NCI-H2107 (cell line): ENCODE measurements around the gene TIMMDC1.
"Not testable (repeated sequence)": the region's sequence is repeated elsewhere in the genome, so short reads cannot be mapped to it uniquely, and the experiment has no call there.

Experiments used
- DNase-seq: peaks from one replicate; lab custom pipeline; 2025; lab: John Stamatoyannopoulos, UW

TIMMDC1 gene

DNA sequence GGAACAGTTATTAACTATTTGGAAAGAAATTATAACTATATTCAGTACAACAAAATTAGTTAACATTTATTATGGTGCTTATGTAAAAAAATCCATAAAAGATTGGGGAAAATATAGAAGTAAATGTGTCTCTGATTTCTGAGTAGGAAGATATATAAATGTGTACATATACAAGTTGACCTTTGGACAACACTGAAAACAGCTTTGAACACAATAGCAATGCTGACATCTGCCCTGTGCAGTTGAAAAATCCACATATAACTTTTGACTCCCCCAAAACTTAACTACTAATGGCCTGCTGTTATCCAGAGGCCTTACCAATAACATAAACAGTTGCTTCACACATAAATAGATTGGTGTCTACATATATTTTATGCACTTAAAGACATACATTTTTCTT is 12.3 kb downstream of the TIMMDC1 start:
- DNase-seq = no peak

DNA sequence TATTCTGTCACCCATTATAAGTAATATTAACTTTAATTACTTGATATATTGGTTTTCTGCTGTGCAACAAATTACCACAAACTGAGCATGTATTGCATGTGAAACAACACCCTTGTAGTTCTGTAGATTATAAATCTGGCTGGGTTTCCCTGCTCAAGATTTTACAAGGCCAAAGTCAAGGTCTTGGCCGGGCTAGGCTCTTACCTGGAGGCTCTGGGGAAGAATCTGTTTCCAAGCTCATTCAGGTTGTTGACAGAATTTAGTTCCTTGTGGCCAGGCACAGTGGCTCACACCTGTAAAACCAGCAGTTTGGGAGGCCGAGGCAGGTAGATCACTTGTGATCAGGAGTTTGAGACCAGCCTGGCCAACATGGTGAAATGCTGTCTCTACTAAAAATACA is 16.3 kb downstream of the TIMMDC1 start:
- DNase-seq = no peak

DNA sequence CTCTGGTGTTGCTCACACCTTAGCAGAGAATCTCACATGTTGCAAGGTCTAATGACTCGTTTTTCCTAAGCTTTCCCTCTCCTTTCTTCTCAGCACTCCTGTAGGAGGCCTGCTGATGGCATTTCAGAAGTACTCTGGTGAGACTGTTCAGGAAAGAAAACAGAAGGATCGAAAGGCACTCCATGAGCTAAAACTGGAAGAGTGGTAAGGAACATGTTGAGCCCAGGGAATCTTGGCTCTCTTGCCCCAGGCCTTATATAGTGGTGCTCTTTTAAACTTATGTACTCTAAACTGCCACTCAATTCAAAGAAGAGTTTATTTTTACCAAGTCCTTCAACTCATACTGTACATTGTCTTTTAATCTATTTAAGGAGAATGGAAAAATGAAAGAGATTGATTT is 18.8 kb downstream of the TIMMDC1 start:
- no peak for DNase-seq

DNA sequence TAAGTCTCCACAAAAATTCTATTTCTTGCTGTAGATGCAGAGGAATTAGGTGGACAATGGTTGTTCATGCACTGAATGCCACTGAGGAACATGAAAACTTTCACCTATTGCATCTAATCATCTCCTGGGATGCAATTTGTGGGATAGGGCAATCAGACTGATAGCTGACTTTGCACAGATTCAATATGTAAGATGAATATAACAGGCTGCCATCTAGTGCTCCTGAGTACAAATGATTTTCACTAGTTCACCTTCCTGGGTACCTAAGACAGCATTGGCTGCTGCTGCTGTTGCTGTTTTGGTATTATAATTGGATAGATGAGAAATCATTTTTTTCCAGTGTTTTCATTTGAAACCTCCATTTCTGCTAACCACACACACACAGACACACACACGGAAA is 19.7 kb downstream of the TIMMDC1 start:
- no peak for DNase-seq

DNA sequence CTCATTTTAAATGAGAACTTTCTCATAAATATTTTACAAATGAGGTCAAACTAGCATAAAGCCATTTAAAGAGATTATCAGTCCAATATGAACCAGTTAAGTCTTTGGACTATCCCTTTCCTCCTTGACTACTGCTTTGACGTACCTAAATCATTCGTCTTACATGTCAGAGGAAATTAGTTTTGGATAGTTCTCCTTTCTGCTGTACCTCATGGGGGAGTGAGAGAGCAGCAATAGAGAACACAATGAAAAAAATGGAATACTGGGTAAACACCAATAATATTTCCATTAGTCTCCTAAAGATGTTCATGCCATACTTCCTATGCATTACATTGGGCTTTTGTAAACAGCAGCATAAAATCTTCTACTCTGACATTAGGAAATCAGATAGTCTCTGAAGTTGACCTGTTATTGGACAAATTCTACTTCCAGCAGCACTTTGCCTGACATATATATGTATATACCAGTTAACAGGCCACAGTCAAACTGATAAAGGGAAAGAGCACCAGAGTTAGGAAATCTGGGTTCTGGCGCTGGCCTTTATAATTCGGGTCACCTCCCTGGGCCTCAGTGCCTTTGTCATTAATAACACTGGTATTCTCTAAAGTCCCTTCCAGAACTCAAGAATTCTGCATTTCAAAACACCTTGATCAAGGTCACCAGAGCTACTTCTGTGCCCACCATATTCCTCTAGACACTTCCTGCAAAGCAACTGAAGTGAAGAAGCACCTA is 26.8 kb downstream of the TIMMDC1 start:
- DNase-seq = no peak

DNA sequence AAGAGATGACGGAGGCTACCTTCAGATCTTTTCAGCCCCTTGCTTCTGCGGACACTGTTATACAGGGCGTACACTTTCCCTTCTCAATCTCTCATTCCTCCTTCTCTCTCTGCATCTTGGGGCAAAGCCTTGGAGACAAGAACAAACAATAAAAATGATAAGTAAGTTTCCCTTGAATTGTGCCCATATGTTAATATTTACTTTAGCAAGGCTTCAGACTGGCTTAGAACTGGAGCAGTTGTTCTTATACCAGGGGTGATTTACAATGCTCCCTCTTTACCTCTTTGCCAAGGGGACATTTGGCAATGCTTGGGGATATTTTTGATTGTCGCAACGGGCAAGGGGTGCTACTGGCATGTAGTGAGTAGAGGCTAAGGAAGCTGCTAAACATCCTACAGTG is 29.4 kb downstream of the TIMMDC1 start:
- no peak for DNase-seq

DNA sequence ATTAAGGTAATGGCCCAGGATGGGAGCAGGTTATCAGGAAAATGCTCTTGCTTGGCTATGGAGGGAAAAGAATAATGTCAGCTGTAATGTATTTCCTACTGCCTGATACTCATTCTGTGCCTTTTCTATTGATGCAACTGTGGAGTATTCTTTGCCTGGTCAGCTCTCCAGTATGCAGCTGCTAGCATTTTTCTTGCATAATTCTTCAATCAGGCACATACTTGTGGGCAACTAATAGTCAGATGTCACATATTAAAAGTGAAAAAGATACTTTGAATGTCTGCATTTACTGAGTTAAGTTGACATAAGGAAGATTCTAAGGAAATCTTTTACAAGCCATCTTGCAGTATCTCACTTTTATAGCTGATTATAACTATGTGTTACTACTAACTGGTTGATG is 31.5 kb downstream of the TIMMDC1 start:
- DNase-seq = no peak

DNA sequence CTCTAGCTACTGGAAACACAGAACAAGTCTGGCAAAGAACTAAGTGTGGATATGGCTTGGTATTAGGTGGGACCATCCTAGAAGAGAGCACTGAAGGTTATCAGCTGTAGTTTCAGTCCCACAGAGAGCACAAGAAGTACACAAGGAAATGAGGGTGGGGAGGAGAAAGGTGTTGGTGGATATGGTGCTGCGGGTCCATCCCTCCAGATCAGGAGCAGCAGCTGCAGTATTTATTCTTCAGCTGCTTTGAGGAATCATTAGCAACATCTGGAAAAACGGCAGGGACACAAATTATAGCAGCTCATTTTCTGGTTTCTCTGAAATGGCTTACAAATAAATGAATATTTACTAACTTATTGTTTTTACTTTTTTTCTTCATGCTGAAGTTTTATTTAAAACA is 32.1 kb downstream of the TIMMDC1 start:
- no peak for DNase-seq

DNA sequence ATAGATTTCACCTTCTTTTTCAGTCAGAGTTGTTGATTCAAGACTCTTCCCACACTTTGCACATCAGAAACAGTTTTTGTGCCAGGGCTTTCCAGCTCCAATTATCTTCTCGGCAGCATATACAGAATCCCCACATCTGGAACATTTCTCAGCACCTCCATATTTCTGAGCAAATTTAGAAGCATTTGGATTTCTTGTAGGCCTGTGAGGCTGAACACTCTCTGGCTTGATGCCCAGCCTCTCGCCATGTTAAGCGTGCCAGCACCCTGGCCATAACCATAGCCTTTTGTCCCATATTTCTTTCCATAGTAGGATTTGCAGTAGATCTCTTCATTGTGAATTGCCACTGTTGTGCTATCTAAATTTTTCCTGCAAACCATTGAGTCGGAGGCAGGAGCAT is 32.8 kb downstream of the TIMMDC1 start:
- no peak for DNase-seq

DNA sequence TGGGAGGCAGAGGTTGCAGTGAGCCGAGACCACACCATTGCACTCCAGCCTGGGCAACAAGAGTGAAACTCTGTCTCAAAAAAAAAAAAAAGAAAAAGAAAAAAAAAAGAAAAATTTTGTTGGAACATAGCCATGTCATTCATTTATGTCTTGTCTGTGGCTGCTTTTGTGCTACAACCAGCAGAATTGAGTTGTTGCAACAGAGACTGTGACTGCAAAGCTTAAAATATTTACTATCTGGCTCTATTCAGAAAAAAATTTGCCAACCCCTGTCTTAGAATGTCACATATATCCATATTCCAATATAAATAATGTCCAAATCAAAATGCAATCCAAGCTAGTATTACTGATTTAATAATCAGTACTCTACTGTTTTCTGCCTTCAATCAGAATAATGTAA is 35.9 kb downstream of the TIMMDC1 start:
- no peak for DNase-seq

DNA sequence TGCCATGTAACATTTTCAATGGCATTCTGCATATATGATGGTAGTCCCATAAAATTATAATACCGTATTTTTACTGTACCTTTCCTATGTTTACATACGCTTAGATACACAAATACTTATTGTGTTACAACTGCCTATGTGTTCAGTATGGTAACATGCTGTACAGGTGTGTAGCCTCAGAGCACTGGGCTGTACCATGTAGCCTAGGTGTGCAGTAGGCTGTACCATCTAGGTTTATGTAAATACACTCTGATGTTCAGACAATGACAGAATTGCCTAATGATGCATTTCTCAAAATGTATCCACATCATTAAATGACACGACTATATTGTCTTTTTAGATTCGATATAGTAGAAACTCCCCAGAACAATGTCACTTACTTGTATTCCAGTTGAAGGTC is 38.4 kb downstream of the TIMMDC1 start:
- DNase-seq = no peak

DNA sequence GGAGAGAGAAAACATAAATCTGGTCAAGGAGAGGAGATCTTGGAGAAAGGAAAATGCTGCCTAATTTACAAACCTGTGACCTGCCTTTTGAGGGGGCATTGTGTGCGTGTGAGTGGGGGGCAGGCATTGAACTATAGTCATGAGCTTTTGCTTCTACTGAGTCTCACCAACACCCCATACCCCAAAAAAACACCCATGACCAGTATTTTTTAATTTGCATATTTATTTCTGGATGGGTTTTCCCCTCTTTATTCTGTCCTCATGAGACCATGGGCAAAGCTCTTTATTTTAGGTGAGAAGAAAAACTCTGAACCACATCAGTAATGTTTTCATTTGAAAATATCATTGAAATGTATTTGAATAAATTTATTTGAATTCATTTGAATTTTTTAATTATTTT is 40.4 kb downstream of the TIMMDC1 start:
- no peak for DNase-seq

DNA sequence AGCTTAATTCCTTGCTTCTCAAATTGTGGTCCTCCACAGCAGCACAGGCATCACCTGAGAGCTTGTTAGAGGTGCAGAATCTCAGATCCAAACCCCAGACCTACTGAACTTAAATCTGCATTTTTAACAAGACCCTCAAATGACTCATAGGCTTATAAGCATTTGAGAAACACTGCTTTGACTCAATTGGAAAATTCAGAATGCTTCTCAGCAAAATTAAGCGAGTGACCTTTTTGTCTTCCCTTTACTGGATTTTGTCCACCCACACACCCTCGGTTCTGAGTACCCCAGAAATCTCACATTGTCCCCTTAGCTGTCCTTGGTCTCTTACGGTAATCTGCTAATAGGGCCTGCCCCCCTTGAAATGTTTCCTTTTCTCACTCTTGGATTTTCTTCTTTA is 43.2 kb downstream of the TIMMDC1 start:
- no peak for DNase-seq

DNA sequence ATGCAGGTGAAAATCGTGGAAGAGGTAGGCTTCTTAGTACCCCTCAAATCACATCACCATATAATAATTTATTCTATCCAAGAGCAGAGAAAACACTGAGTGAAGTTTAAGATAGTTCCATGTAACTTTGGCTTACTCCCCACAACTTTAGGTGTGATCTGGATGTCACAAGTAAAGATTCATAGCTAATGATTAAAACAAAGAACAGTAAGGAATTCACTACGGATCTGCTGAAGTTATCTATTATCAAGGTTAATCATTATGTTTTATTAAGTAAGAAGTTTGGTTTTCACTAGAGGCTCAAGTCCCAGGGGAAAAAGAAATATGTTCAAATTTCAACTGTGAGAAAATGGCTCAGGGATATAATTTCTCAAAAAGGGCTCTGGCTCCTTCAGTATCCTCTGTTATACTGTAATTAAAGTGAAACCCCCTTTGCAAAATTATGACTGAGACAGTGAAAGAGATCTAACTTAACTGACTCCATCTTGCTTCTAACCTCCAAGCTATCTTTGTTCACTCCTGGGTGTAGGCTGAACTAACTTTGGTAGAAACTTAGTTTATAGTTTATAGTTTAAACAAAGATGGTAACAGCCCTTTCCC is 43.9 kb downstream of the TIMMDC1 start:
- no peak for DNase-seq

DNA sequence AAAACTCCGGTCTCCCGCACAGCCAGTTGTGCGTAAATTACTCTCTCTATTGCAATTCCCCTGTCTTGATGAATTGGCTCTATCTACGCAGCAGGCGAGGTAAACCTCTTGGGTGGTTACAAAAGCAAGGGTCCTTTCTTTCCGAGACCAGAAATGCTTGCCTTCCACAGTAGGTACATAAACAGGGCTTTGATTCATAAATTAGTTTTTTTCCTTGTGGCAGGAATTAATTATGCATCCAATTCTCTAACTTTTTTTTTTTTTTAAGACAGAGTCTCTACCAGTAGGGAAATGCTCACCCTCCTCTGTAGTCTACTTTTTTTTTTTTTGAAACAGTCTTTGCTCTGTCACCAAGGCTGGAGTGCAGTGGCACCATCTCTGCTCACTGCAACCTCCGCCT is 44.8 kb downstream of the TIMMDC1 start:
- no peak for DNase-seq

DNA sequence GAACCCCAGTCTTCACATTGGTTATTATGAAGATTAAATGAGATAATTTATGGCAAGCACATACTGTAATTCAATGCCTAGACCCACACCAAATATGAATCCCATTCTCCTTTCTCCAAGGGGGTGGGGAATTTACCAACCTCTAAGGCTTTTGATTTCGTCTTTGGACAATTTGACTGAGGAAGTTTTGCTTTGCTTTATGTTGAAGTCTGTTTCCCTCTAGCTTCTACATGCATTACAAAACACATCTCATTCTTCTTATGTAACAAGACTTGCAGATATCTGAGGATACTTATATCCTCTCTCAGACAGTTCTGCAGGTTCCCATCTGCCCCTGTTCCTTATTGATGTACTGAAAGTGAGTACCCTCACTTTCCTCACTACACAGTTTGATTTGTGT is 48.9 kb downstream of the TIMMDC1 start:
- no peak for DNase-seq

DNA sequence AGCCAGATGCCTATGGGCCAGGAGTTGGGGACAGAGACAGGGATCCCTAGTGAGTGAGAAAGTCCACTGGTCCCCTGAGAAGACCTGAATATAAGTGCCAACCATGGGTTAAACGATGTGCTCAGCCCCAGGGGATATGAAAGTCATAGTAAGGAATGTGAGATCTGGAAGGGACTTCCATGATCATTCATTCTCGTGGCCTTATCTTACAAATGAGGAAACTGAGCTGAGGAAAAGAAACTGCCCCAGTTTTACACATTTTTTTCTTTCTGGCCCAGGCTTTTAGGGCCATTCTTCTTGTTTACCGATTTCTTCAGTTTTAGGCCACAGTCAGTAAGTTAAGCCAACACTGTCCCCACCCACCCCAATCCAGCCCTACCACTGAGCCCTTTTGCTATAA is 50.0 kb downstream of the TIMMDC1 start:
- DNase-seq = no peak

DNA sequence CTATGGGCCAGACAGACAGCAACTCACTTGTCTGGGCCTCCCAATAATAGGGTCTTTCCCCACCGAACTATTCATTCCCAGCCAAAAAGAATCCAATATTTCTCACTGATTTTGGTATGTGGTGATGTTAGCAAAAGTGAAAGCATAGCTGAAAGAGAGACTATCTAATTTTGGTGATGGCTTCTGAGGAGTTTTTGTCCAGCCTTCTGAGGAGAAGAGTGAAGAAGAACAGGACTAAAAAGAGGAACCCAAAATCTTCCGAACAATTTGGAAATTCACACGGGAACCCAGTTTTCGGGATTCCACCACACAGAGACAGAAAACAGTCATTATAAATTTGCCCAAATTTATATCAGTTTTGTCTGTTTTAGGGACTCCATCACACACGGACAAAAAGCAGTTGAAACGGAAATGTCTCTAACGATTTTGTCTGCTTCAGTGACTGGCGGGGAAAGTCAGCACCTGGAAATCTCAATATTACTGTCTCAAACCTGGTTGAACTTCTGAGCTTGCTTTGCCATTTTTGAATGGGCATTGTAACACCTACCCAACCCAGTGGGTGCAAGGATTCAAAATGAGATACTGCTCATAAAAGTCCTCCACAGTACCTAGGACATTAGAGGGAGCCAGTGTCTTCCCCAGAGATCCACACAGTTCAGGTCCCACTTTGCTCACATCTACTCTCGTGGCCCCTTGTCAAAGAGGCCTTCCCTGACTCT is 52.0 kb downstream of the TIMMDC1 start:
- no peak for DNase-seq

DNA sequence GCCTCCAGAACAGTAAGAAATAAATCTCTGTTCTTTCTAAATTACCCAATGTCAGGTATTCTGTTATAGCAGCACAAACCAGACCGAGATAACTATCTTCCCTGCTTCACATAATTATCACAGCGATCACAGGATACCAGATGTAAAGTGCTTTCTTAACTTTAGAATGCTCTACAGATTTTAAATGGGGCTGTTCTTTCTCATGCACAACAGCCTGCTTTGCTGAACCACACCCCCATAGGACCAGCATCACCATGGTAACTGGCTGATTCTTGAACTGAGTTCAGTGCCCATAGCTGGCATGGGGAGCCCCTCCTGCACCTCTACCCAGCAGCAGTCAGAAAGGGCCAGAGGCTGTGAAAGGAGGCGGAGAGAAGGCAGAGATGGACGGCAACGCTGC is 53.3 kb downstream of the TIMMDC1 start:
- DNase-seq = no peak

DNA sequence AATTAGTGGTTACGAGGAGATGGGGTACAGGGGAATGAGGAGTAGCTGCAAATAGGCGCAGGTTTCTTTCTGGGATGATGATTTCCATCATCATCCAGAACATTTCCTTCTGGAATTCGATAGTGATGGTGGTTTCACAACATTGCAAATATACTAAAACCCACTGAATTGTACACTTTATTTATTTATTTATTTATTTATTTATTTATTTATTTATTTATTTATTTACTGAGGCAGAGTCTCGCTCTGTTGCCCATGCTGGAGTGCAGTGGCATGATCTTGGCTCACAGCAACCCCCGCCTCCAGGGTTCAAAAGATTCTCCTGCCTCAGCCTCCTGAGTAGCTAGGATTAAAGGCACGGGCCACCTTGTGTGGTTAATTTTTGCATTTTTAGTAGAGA is 54.6 kb downstream of the TIMMDC1 start:
- DNase-seq = not testable (repeated sequence)

DNA sequence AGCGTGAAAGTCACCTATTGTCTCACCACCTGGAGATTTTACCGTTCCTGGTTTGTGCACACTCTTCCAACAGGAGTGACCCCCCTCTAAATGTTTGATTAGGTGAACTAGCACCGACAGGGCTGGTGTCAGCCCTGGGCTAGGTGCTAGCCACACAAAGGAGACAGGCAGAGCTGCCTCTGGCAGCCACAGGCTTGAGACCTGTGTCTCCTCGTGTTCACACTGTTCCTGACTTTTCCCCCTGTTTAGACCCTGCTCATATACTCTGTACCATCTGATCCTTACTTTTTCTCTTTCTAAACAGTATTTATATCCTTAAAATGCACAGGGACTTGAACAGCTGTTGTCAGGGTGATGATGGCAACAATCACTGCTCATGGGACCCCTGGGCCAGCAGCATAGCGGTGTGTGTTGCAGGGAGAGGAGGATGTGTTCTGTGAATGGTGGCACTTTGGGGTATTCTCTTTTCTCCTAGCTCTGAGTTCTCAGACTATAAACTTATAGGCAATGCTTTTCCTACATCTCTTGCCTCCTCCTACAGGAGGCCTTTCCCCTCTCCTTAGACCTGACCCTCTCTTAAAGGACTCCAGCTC is 55.6 kb downstream of the TIMMDC1 start:
- no peak for DNase-seq

DNA sequence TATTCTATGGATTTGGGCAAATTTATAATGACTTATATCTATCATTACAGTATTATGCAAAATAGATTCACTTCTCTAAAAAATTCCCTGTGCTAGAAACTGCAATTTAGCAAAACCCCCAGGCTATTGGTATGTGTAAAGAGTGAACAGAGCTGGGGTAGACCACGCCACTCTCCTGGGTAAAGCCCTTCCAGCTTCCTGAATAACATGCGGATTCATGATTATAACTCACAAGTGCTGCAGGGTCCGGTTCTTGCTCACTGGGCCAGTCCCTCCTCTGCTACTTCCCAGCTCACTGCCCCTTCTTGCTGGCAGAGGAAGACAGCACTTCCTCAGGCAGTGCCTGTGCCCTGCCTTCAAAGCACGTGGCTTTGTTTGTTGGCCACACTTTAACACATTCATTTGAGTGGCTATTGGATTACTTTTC is 57.0 kb downstream of the TIMMDC1 start:
- DNase-seq = no peak

DNA sequence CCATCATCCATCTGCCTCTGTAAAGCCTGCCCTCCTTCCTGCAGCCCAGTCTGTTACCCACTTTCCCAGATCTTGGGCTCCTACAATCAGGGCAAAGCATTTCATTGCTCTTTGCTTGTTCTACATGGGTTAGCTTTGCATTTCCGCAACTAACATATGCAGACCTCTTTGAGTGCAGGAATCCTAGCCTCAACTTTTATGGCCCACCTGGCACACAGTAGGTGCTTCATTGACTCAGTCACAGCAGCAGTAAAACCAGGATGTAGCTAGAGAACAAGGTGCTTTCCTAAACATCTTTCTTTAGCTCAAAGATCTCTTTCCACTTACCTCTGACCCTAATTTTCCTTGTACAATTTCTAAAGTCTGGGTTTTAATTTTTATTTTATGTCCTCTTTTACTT is 57.6 kb downstream of the TIMMDC1 start:
- no peak for DNase-seq
